Neural progenitor cell (in vitro differentiated cells): Measurements from ENCODE around the gene THOC2.

Source experiments
- CTCF ChIP-seq: fragments of 200-600 bp; sonication (generic); IDR thresholded peaks from 2 replicates; pipeline ENCODE4 v1.5.1; 2017; ENCODE audit warnings: antibody characterized with exemption, mild to moderate bottlenecking
- EZH2phosphoT487 ChIP-seq: fragments of 200-600 bp; sonication (generic); IDR thresholded peaks from 2 replicates; pipeline ENCODE4 v1.6.1; 2017; ENCODE audit warnings: antibody characterized with exemption

- TF ChIP-seq CTCF (no peak), EZH2phosphoT487 (no peak)
These were observed 41.1 kb downstream of the THOC2 start for GRCh38 chrX:123691776-123692175.
